IMR-90 (cell line): ENCODE data around the gene CMSS1. TPM values are rescaled to one million over a fixed set of nuclear protein-coding genes. Genes with fewer than 3 reads are reported as not detected.
A peak's percentile ranks its signal among the peaks of the same experiment; 100 is the strongest.

Source experiments
- ATAC-seq: fragments of 200-7000 bp; cut with Tn5 transposase; 2 replicates; pipeline ENCODE4 v1.9.1; 2020; ENCODE audit warnings: low read depth, mild to moderate bottlenecking, moderate library complexity
- BruUV-seq: library from RNA; stranded (reverse); fragments of 400-500 nt; replicated peaks from 2 replicates; lab custom pipeline; 2021; lab: Mats Ljungman, UMichigan
- CTCF ChIA-PET: fragments of 300-600 bp; formaldehyde crosslinking; extraction: SDS; loops from one replicate; lab custom pipeline; 2021; ENCODE audit warnings: antibody characterized with exemption; lab: Yijun Ruan, JAX
- POLR2A ChIA-PET: fragments of 300-600 bp; sonication (Branson Sonifier 250); formaldehyde crosslinking; loops from one replicate; lab custom pipeline; 2022; ENCODE audit warnings: antibody characterized with exemption; ENCODE audit not compliant: unreplicated experiment; lab: Charles Lee
- DNase-seq: peaks from one replicate; pipeline ENCODE4 v3.0.0; 2013
- H2AFZ ChIP-seq: replicated peaks from 2 replicates; pipeline ENCODE3; 2013; ENCODE audit warnings: low read length, mild to moderate bottlenecking; ENCODE audit not compliant: poor library complexity
- H2AK5ac ChIP-seq: 2 replicates; pipeline ENCODE4 v1.6.1; 2013; ENCODE audit warnings: low read depth, low read length, inconsistent platforms
- H2AK9ac ChIP-seq: replicated peaks from 2 replicates; pipeline ENCODE3; 2013; ENCODE audit warnings: mild to moderate bottlenecking, low read depth, low read length, moderate library complexity; ENCODE audit not compliant: poor library complexity
- H2BK120ac ChIP-seq: 2 replicates; pipeline ENCODE4 v1.6.1; 2013; ENCODE audit warnings: low read depth, low read length, inconsistent platforms
- H2BK15ac ChIP-seq: 3 replicates; pipeline ENCODE4 v1.6.1; 2013; ENCODE audit warnings: low read depth, low read length, inconsistent platforms
- H2BK20ac ChIP-seq: 2 replicates; pipeline ENCODE4 v1.6.1; 2013; ENCODE audit warnings: low read depth, mild to moderate bottlenecking, inconsistent platforms, low read length, moderate library complexity
- H2BK5ac ChIP-seq: 2 replicates; pipeline ENCODE4 v1.6.1; 2013; ENCODE audit warnings: mild to moderate bottlenecking, low read depth, low read length, inconsistent platforms; ENCODE audit not compliant: poor library complexity, severe bottlenecking
- H3K14ac ChIP-seq: replicated peaks from 2 replicates; pipeline ENCODE4 v1.6.1; 2013; ENCODE audit warnings: low read depth, low read length, inconsistent platforms
- H3K18ac ChIP-seq: 2 replicates; pipeline ENCODE4 v1.6.1; 2013; ENCODE audit warnings: low read depth, low read length, control low read depth
- H3K23ac ChIP-seq: 2 replicates; pipeline ENCODE4 v1.6.1; 2013; ENCODE audit warnings: low read depth, low read length, inconsistent platforms
- H3K27ac ChIP-seq: 2 replicates; pipeline ENCODE4 v1.5.1; 2013; ENCODE audit warnings: mild to moderate bottlenecking, control low read depth, low read length; ENCODE audit not compliant: insufficient read depth
- H3K27me3 ChIP-seq: 2 replicates; pipeline ENCODE4 v1.6.1; 2013; ENCODE audit warnings: low read length; ENCODE audit not compliant: control insufficient read depth, insufficient read depth
- H3K36me3 ChIP-seq: 2 replicates; pipeline ENCODE4 v1.6.1; 2013; ENCODE audit warnings: low read length, mixed read lengths; ENCODE audit not compliant: control insufficient read depth, insufficient read depth
- H3K4ac ChIP-seq: 2 replicates; pipeline ENCODE4 v1.6.1; 2013; ENCODE audit warnings: low read depth, low read length, inconsistent platforms
- H3K4me1 ChIP-seq: 2 replicates; pipeline ENCODE4 v1.6.1; 2013; ENCODE audit warnings: low read length, mixed read lengths; ENCODE audit not compliant: control insufficient read depth, insufficient read depth
- H3K4me2 ChIP-seq: 2 replicates; pipeline ENCODE4 v1.6.1; 2013; ENCODE audit warnings: low read depth, mild to moderate bottlenecking, control low read depth, low read length, moderate library complexity
- H3K4me3 ChIP-seq: 2 replicates; pipeline ENCODE4 v1.5.1; 2013; ENCODE audit warnings: low read depth, mild to moderate bottlenecking, control low read depth, low read length, moderate library complexity; ENCODE audit not compliant: insufficient read depth
- H3K56ac ChIP-seq: 2 replicates; pipeline ENCODE4 v1.6.1; 2013; ENCODE audit warnings: low read length, inconsistent platforms; ENCODE audit not compliant: insufficient read depth; ENCODE audit errors: extremely low read depth
- H3K79me1 ChIP-seq, 2 experiments: 2 replicates each; pipeline ENCODE4 v1.6.1; 2013; ENCODE audit warnings: low read length in 2 of 2, inconsistent platforms in 1 of 2, low read depth in 1 of 2
- H3K9ac ChIP-seq: 2 replicates; pipeline ENCODE4 v1.6.1; 2013; ENCODE audit warnings: low read depth, low read length, control low read depth
- H3K9me1 ChIP-seq: 2 replicates; pipeline ENCODE4 v1.6.1; 2013; ENCODE audit warnings: low read length, inconsistent platforms; ENCODE audit not compliant: insufficient read depth
- H3K9me3 ChIP-seq: 2 replicates; pipeline ENCODE4 v1.6.1; 2013; ENCODE audit warnings: low read length; ENCODE audit not compliant: control insufficient read depth, insufficient read depth
- H4K20me1 ChIP-seq: 2 replicates; pipeline ENCODE4 v1.6.1; 2013; ENCODE audit warnings: low read length, inconsistent platforms; ENCODE audit not compliant: insufficient read depth
- H4K5ac ChIP-seq: 2 replicates; pipeline ENCODE4 v1.6.1; 2013; ENCODE audit warnings: mild to moderate bottlenecking, low read depth, low read length, control low read depth
- H4K8ac ChIP-seq, 2 experiments: 2 replicates each; pipeline ENCODE4 v1.6.1; 2013; ENCODE audit warnings: low read depth in 2 of 2, low read length in 2 of 2, control low read depth in 1 of 2, inconsistent platforms in 1 of 2
- H4K91ac ChIP-seq: 2 replicates; pipeline ENCODE4 v1.6.1; 2013; ENCODE audit warnings: low read depth, low read length, inconsistent platforms; ENCODE audit not compliant: insufficient read depth
- RFX5 ChIP-seq: IDR thresholded peaks from 2 replicates; pipeline ENCODE4 v1.8.0; 2012; ENCODE audit warnings: low read depth, mild to moderate bottlenecking, low read length, moderate library complexity
- USF2 ChIP-seq: fragments of 150-350 bp; IDR thresholded peaks from 2 replicates; pipeline ENCODE4 v1.6.1; 2017; ENCODE audit warnings: mild to moderate bottlenecking, antibody characterized with exemption, low read length, low read depth
- dilution Hi-C: fragments of 300-500 bp; cut with HindIII; formaldehyde crosslinking; loops from one replicate; pipeline ENCODE4 v1.14.3; 2018; ENCODE audit warnings: low sequenced_read_pairs; ENCODE audit not compliant: unreplicated experiment
- in situ Hi-C: fragments of 300-500 bp; cut with MboI; formaldehyde crosslinking; loops from 3 replicates; pipeline ENCODE4 v1.14.3; 2019; ENCODE audit warnings: low sequenced_read_pairs, inconsistent platforms, mixed read lengths
- intact Hi-C: fragments of 100-400 bp; cut with micrococcal nuclease; formaldehyde crosslinking; loops from 2 replicates; pipeline ENCODE4 v1.10.0; 2022
- polyA plus RNA-seq, 3 experiments: library from polyadenylated mRNA; depleted of rRNA; stranded (reverse); fragments of >200 nt; gene quantifications; 2 replicates each; pipeline ENCODE4 v1.2.3, GENCODE V29; 2012; ENCODE audit warnings: low replicate concordance in 1 of 3
- total RNA-seq: library from RNA; depleted of rRNA; stranded (reverse); fragments of >200 nt; gene quantifications from 2 replicates; pipeline ENCODE4 v1.2.3, GENCODE V29; 2012

The CMSS1 gene
- total and polyA plus RNA-seq, 2 of the 4 experiments (the other 2 are of a cell fraction), result 12.5 to 13.6 TPM

- DNase-seq, result peak; percentile 39
- in situ Hi-C loops (loop anchor here (25.0 kb wide), 1 partner anchor 111 kb away; no protein-coding TSS in a partner anchor), intact Hi-C loops (loop anchor here (5.0 kb wide), 2 partner anchors 49 to 91 kb away; no protein-coding TSS in a partner anchor), dilution Hi-C loops (no loop called here)
- Histone ChIP-seq H4K5ac (peak overlapping the region; percentile 45; the same call in 1 of the 2 replicates), H3K4me1 (peaks cover 12% of the 10 kb centered on the region), H3K36me3 (no peaks in the 10 kb centered on the region), H2BK15ac (peak overlapping the region; percentile 95), H2BK20ac (peak overlapping the region; percentile 95), H3K4ac (peak overlapping the region; percentile 92), H3K56ac (peak overlapping the region; percentile 48), H3K18ac (peak overlapping the region; percentile 44; the same call in 1 of the 2 replicates), H2AFZ (no peak overlapping the region), H4K20me1 (no peaks in the 10 kb centered on the region), H2BK5ac (peak overlapping the region; percentile 97), H2AK5ac (peak overlapping the region; percentile 96), H3K14ac (peak overlapping the region; percentile 87), H4K8ac (peak overlapping the region in 1 of 2 experiments; percentile 85; a peak in 2 of 4 replicates), H2AK9ac (no peak overlapping the region), H2BK120ac (peak overlapping the region; percentile 66), H3K4me3 (no peak overlapping the region), H3K9me1 (peaks cover 18% of the 10 kb centered on the region), H3K9ac (no peak overlapping the region), H3K27me3 (no peaks in the 10 kb centered on the region), H3K79me1 (peaks cover 10 to 28% of the 10 kb centered on the region in 2 experiments; a peak in 3 of 4 replicates), H3K9me3 (no peaks in the 10 kb centered on the region), H3K23ac (no peak overlapping the region; the same call in 1 of the 2 replicates), H3K4me2 (peak overlapping the region; percentile 5; the same call in 1 of the 2 replicates), H4K91ac (peak overlapping the region; percentile 87), H3K27ac (peak overlapping the region; percentile 69; the same call in 1 of the 2 replicates)
- CTCF ChIA-PET, result interaction anchor here (0.5 to 0.9 kb wide), 2 partner anchors 77 to 1188 kb away, joined by 3 to 4 read pairs; no protein-coding TSS in a partner anchor
- TF ChIP-seq RFX5 (no peak), USF2 (peak; percentile 28; the same call in 1 of the 2 replicates)
- ATAC-seq, result peak; percentile 16
- POLR2A ChIA-PET, result no interaction called here
- BruUV-seq, result no TSS peak
Measured at GRCh38 chr3:99951701-99952100, 134.0 kb downstream of the CMSS1 start.
